Activated CD4-positive, alpha-beta T cell treated with anti-CD3 and anti-CD28 coated beads, Interleukin-2, amount 50 U/mL, for 4 hours (primary cell): ENCODE results near the gene KCNB1.
"Not testable (repeated sequence)": the region's sequence is repeated elsewhere in the genome, so short reads cannot be mapped to it uniquely, and the experiment has no call there.

Experiments
- DNase-seq, 2 experiments: peaks; one replicate each; pipeline ENCODE4 v3.0.0-alpha.2; 2020

KCNB1 gene

DNA sequence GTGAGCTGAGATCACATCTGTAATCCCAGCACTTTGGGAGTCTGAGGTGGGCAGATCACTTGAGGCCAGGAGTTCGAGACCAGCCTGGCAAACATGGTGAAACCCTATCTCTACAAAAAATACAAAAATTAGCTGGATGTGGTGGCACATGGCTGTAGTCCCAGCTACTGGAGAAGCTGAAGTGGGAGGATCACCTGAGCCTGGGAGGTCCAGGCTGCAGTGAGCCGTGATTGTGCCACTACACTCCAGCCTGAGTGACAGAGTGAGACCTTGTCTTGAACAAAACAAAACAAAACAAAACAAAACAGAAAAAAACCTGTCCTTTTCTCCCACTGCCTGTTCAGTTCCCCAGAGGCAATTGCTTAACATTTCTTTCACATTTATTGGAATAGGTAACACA is 168.4 kb downstream of the KCNB1 start:
- not testable (repeated sequence) for DNase-seq
